ENCODE measurements around the gene IDH2.
"Not testable (repeated sequence)": the region's sequence is repeated elsewhere in the genome, so short reads cannot be mapped to it uniquely, and the experiment has no call there.

Gene IDH2

DNA sequence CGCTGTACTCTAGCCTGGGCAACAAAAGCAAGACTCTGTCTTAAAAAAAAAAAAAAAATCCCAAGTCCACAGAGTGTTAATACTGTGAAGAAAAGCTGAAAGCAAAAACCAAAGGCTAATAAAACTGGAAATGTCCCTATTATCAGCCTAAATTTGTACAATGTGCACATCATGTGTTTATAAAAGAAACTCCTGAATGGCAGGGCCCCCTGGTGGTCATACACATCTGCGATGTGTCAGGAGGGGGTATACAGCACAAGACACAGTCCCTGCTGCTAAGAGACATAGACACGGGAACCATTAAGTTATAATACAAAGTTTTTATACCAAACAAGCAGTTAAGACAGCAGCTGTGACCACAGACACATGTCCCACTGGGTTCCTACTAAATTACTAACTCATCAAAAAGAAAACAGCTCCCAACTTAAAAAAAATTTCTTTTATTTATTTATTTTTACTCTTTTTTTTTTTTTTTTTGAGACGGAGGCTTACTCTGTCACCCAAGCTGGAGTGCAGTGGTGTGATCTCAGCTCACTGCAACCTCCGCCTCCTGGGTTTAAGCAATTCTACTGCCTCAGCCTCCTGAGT, 31.0 kb downstream of the IDH2 start:
- Mint-ChIP-seq H3K27ac (no peak overlapping the region), H3K36me3 (peaks cover 3% of the 10 kb centered on the region), H3K27me3 (no peaks in the 10 kb centered on the region), H3K4me3 (no peak overlapping the region), H3K9me3 (no peaks in the 10 kb centered on the region), H3K4me1 (no peaks in the 10 kb centered on the region)
- peak; percentile 67 to 75 for DNase-seq (ENCODE audit: low spot score in 2 of 2)
- peak; percentile 99 for ATAC-seq (ENCODE audit: low read depth)

DNA sequence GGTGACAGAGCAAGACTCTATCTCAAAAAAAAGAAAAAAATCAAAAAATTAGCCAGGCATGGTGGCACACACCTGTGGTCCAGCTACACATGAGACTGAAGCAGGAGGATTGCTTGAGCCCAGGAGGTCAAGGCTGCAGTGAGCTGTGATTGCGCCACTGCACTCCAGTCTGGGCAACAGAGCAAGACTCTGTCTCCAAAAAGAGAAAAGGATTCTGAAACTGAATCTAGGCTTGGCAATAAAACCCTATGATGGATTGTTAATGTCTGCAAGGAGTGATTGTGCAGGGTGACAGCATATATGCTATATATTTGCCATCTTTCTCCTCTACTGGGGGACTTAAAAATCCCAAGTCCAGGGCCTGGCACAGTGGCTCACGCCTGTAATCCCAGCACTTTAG, 31.6 kb downstream of the IDH2 start:
- not testable (repeated sequence) for ATAC-seq (ENCODE audit: low read depth); H3K36me3 Mint-ChIP-seq; H3K27ac Mint-ChIP-seq; H3K4me1 Mint-ChIP-seq; DNase-seq (ENCODE audit: low spot score in 2 of 2); H3K4me3 Mint-ChIP-seq; H3K27me3 Mint-ChIP-seq; H3K9me3 Mint-ChIP-seq

DNA sequence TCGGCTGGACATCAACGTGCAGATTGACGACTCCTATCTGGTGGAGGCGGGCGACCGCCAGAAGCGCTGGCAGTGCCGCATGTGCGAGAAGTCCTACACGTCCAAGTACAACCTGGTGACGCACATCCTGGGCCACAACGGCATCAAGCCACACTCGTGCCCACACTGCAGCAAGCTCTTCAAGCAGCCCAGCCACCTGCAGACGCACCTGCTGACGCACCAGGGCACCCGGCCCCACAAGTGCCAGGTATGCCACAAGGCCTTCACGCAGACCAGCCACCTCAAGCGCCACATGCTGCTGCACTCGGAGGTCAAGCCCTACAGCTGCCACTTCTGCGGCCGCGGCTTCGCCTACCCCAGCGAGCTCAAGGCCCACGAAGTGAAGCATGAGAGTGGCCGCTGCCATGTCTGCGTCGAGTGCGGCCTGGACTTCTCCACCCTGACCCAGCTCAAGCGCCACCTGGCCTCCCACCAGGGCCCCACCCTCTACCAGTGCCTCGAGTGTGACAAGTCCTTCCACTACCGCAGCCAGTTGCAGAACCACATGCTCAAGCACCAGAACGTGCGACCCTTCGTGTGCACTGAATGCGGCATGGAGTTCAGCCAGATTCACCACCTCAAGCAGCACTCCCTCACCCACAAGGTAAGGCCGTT, 34.2 kb downstream of the IDH2 start:
- H3K36me3 Mint-ChIP-seq = no peaks in the 10 kb centered on the region
- peaks cover 14% of the 10 kb centered on the region for H3K4me1 Mint-ChIP-seq
- no peak overlapping the region for H3K4me3 Mint-ChIP-seq
- no peaks in the 10 kb centered on the region for H3K27me3 Mint-ChIP-seq
- DNase-seq (ENCODE audit: low spot score in 2 of 2) = no peak
- no peak for ATAC-seq (ENCODE audit: low read depth)
- no peaks in the 10 kb centered on the region for H3K9me3 Mint-ChIP-seq
- H3K27ac Mint-ChIP-seq = no peak overlapping the region

- Mint-ChIP-seq H3K9me3 (no peaks in the 10 kb centered on the region), H3K27ac (no peak overlapping the region)
- DNase-seq (ENCODE audit: low spot score in 2 of 2) = no peak
Measured at GRCh38 chr15:90067181-90067952, 34.9 kb downstream of the IDH2 start.

GRCh38 chr15:90065682-90066049, 36.6 kb downstream of the IDH2 start:
- Mint-ChIP-seq H3K36me3 (no peaks in the 10 kb centered on the region), H3K27ac (no peak overlapping the region), H3K27me3 (no peaks in the 10 kb centered on the region), H3K9me3 (no peaks in the 10 kb centered on the region), H3K4me3 (no peak overlapping the region), H3K4me1 (peaks cover 30% of the 10 kb centered on the region)
- ATAC-seq (ENCODE audit: low read depth) (no peak), DNase-seq (ENCODE audit: low spot score in 2 of 2) (no peak)

More at GRCh38 chr15:90067181-90067952, 34.9 kb downstream of the IDH2 start:
- Mint-ChIP-seq H3K36me3 (no peaks in the 10 kb centered on the region), H3K4me3 (no peak overlapping the region), H3K27me3 (no peaks in the 10 kb centered on the region), H3K4me1 (peaks cover 19% of the 10 kb centered on the region)
- no peak for ATAC-seq (ENCODE audit: low read depth)

DNA sequence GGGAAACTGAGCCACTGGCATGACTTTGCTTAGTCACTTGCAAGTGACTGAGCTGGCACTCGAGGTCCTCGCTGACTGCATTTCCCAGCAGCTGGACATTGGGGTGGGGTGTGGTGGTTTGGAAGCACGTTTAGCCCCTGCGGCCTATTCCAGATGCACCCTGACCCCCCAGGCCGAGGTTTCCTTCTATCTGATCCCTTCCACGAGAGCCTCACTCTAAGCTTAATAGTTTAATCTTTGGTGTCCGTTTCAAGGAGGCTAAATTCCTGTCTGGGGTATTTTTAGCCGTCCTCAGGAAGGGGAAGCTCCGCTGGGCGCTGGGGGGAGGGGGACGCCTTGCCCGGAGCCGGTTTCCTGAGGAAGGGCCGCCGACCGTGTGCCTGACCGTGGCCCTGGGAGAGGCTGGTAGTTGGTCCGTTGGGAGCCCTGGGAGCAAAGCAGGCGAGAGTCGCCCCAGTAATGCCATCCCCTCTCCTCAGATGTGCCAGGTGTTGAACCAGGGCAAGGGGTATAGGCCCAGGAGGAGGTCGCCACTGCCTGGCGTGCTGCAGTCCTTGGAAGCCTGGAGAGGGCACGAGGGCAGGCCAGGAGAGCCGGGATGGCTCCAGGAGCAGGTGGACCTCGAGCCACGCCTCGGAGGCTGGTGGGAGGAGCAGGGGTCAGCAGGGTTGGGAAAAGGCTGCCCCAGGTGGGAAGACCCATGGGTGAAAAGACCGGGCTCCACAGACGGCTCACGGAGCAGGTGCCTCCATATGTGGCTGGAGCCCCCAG, 37.2 kb downstream of the IDH2 start:
- ATAC-seq (ENCODE audit: low read depth) (no peak), DNase-seq (ENCODE audit: low spot score in 2 of 2) (no peak)
- H3K27ac Mint-ChIP-seq = no peak overlapping the region
- H3K27me3 Mint-ChIP-seq = no peaks in the 10 kb centered on the region
- no peak overlapping the region for H3K4me3 Mint-ChIP-seq
- H3K9me3 Mint-ChIP-seq = no peaks in the 10 kb centered on the region
- peaks cover 30% of the 10 kb centered on the region for H3K4me1 Mint-ChIP-seq
- no peaks in the 10 kb centered on the region for H3K36me3 Mint-ChIP-seq

GRCh38 chr15:90063770-90064247, 38.5 kb downstream of the IDH2 start:
- Mint-ChIP-seq H3K4me1 (peaks cover 39% of the 10 kb centered on the region), H3K4me3 (peak overlapping the region; percentile 16), H3K9me3 (no peaks in the 10 kb centered on the region), H3K36me3 (no peaks in the 10 kb centered on the region), H3K27ac (peak overlapping the region; percentile 92), H3K27me3 (no peaks in the 10 kb centered on the region)
- DNase-seq (ENCODE audit: low spot score in 2 of 2) (peak; percentile 56 to 63), ATAC-seq (ENCODE audit: low read depth) (peak; percentile 53)

DNA sequence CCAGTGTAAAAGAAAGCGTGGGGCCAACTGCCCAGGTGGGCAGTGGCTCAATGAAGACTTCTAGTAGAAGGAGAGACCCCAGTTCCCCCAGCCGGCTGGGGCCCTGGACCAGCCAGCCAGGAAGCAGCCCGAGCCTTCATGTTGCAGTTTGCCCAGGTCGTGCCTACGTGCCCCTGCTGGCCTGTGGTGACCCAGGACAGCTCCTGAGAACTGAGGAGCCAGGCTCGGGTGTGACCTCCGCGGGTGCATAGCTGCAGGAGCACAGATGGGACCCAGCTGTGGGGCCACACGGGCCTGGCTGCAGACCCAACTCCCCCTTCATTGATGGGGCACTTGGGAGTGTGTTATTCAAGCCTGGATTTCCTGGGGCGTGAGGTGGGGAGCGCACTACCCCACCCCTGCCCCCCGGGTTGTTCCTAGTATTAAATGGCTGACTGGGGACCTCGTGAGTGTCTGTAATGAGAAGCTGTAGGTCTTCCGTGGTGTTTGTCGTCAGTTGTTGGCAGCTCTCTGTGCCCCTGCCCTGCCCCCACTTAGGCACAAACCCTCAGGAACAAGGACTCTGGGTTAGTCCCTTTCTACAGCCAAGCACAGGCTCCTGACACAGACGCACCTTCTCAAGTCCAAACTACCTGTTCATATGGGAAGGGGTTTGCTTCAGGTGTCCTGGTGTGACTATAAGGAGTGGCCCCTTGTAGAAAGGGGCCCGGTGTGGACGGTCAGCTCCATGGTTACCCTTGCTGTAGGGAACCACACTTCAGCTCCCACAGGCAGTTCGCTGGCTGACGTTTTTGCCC, 39.1 kb downstream of the IDH2 start:
- H3K36me3 Mint-ChIP-seq = no peaks in the 10 kb centered on the region
- peak overlapping the region; percentile 15 for H3K4me3 Mint-ChIP-seq
- no peaks in the 10 kb centered on the region for H3K9me3 Mint-ChIP-seq
- no peak for ATAC-seq (ENCODE audit: low read depth)
- no peaks in the 10 kb centered on the region for H3K27me3 Mint-ChIP-seq
- H3K4me1 Mint-ChIP-seq = peaks cover 46% of the 10 kb centered on the region
- peak overlapping the region; percentile 92 for H3K27ac Mint-ChIP-seq
- DNase-seq (ENCODE audit: low spot score in 2 of 2) = no peak

- no peaks in the 10 kb centered on the region for H3K9me3 Mint-ChIP-seq
- no peak for ATAC-seq (ENCODE audit: low read depth)
- DNase-seq (ENCODE audit: low spot score in 2 of 2) = no peak
- peak overlapping the region; percentile 92 for H3K27ac Mint-ChIP-seq
- no peaks in the 10 kb centered on the region for H3K36me3 Mint-ChIP-seq
- H3K4me3 Mint-ChIP-seq = peak overlapping the region; percentile 19
- H3K4me1 Mint-ChIP-seq = peaks cover 50% of the 10 kb centered on the region
- H3K27me3 Mint-ChIP-seq = no peaks in the 10 kb centered on the region
Measured at GRCh38 chr15:90062462-90062932, 39.8 kb downstream of the IDH2 start.

GRCh38 chr15:90062023-90062442, 40.2 kb downstream of the IDH2 start:
- Mint-ChIP-seq H3K36me3 (no peaks in the 10 kb centered on the region), H3K4me1 (peaks cover 51% of the 10 kb centered on the region), H3K9me3 (no peaks in the 10 kb centered on the region), H3K4me3 (peak overlapping the region; percentile 19), H3K27ac (peak overlapping the region; percentile 92), H3K27me3 (no peaks in the 10 kb centered on the region)
- ATAC-seq (ENCODE audit: low read depth) (no peak), DNase-seq (ENCODE audit: low spot score in 2 of 2) (no peak)

DNA sequence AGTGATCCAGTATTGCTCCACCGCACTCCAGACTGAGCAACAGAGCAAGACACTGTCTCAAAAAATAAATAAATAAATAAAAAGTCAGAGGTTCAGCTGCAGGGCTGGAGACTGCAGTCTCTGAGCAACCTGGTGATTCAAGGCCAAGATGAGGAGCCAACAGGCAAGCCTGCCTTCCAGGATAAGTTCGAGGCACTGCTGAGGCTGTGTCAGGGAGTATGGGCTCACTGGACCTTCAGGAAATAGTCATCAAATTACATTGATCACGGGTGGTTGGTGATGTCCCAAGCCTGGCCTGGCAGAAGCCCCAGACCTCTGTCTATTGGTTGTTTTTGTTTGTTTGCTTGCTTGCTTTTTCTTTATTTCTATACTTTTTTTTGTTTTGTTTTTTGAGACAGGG, 41.5 kb downstream of the IDH2 start:
- no peak overlapping the region for H3K4me3 Mint-ChIP-seq
- peak overlapping the region; percentile 92 for H3K27ac Mint-ChIP-seq
- H3K4me1 Mint-ChIP-seq = peaks cover 52% of the 10 kb centered on the region
- H3K36me3 Mint-ChIP-seq = no peaks in the 10 kb centered on the region
- H3K27me3 Mint-ChIP-seq = no peaks in the 10 kb centered on the region
- no peak for ATAC-seq (ENCODE audit: low read depth)
- no peaks in the 10 kb centered on the region for H3K9me3 Mint-ChIP-seq
- DNase-seq (ENCODE audit: low spot score in 2 of 2) = no peak

GRCh38 chr15:90059208-90059985, 42.9 kb downstream of the IDH2 start:
- Mint-ChIP-seq H3K36me3 (no peaks in the 10 kb centered on the region), H3K4me3 (peak overlapping the region; percentile 60), H3K27ac (peak overlapping the region; percentile 95), H3K4me1 (peaks cover 55% of the 10 kb centered on the region), H3K9me3 (no peaks in the 10 kb centered on the region), H3K27me3 (no peaks in the 10 kb centered on the region)
- DNase-seq (ENCODE audit: low spot score in 2 of 2) (peak; percentile 81 to 89), ATAC-seq (ENCODE audit: low read depth) (peak; percentile 87)

All from memory B cell (primary cell).